SK-N-SH treated with all-trans-retinoic acid at 6 μM for 48 hours (cell line): ENCODE results near the gene HES6.

Source experiments
- CREB5 ChIP-seq: fragments of 250-450 bp; sonication (Bioruptor Pico); IDR thresholded peaks from 2 replicates; pipeline ENCODE4 v1.5.1; 2020; ENCODE audit warnings: low read depth, mild to moderate bottlenecking, moderate library complexity
- CSDC2 ChIP-seq: fragments of 250-450 bp; sonication (Bioruptor Pico); IDR thresholded peaks from 2 replicates; pipeline ENCODE4 v1.5.0; 2020; ENCODE audit warnings: mild to moderate bottlenecking, moderate library complexity
- CSRNP3 ChIP-seq: fragments of 250-450 bp; sonication (Bioruptor Pico); IDR thresholded peaks from 2 replicates; pipeline ENCODE4 v1.5.1; 2021; ENCODE audit warnings: mild to moderate bottlenecking, moderate library complexity
- ESRRG ChIP-seq: fragments of 250-450 bp; sonication (Bioruptor Pico); IDR thresholded peaks from 2 replicates; pipeline ENCODE4 v1.6.1; 2021; ENCODE audit warnings: mild to moderate bottlenecking
- ISL1 ChIP-seq: fragments of 250-450 bp; sonication (Bioruptor Pico); IDR thresholded peaks from 2 replicates; pipeline ENCODE4 v2.1.2; 2022; ENCODE audit warnings: mild to moderate bottlenecking, moderate library complexity
- OSR1 ChIP-seq: fragments of 250-450 bp; sonication (Bioruptor Pico); IDR thresholded peaks from 2 replicates; pipeline ENCODE4 v1.8.0; 2022; ENCODE audit warnings: moderate library complexity, mild to moderate bottlenecking, inconsistent platforms
- PPARA ChIP-seq: fragments of 250-450 bp; sonication (Bioruptor Pico); IDR thresholded peaks from 2 replicates; pipeline ENCODE4 v1.5.0; 2020; ENCODE audit warnings: mild to moderate bottlenecking, borderline replicate concordance
- RARB ChIP-seq: fragments of 250-450 bp; sonication (Bioruptor Pico); IDR thresholded peaks from 2 replicates; pipeline ENCODE4 v1.8.0; 2021; ENCODE audit warnings: mild to moderate bottlenecking, moderate library complexity
- TCF4 ChIP-seq: fragments of 250-450 bp; sonication (Bioruptor Pico); IDR thresholded peaks from 2 replicates; pipeline ENCODE4 v1.8.0; 2021; ENCODE audit warnings: mild to moderate bottlenecking, moderate library complexity, borderline replicate concordance
- ZFP3 ChIP-seq: fragments of 250-450 bp; sonication (Bioruptor Pico); IDR thresholded peaks from 2 replicates; pipeline ENCODE4 v1.5.0; 2020; ENCODE audit warnings: mild to moderate bottlenecking, moderate library complexity
- ZNF565 ChIP-seq: fragments of 450-650 bp; formaldehyde crosslinking; conservative IDR thresholded peaks from 2 replicates; pipeline ENCODE4 v1.5.0; 2020; ENCODE audit warnings: low read depth, mild to moderate bottlenecking, moderate library complexity
- ZNF70 ChIP-seq: fragments of 450-650 bp; formaldehyde crosslinking; IDR thresholded peaks from 2 replicates; pipeline ENCODE4 v1.5.0; 2020; ENCODE audit warnings: mild to moderate bottlenecking, moderate library complexity
- ZNF8 ChIP-seq: fragments of 450-650 bp; formaldehyde crosslinking; IDR thresholded peaks from 2 replicates; pipeline ENCODE4 v1.5.0; 2020; ENCODE audit warnings: mild to moderate bottlenecking, moderate library complexity

GRCh38 chr2:238284802-238285515 is 45.1 kb upstream of the HES6 start:
- TF ChIP-seq OSR1 (CRISPR knock-in tag), result no peak
- no peak for TF ChIP-seq ISL1 (CRISPR knock-in tag)
- TF ChIP-seq TCF4 (CRISPR knock-in tag), result no peak
- TF ChIP-seq CREB5 (CRISPR knock-in tag), result no peak
- TF ChIP-seq CSDC2 (CRISPR knock-in tag), result no peak
- no peak for TF ChIP-seq ZFP3
- no peak for TF ChIP-seq ZNF8 (CRISPR knock-in tag)
- TF ChIP-seq RARB (CRISPR knock-in tag), result no peak
- no peak for TF ChIP-seq CSRNP3 (CRISPR knock-in tag)
- no peak for TF ChIP-seq PPARA (CRISPR knock-in tag)
- no peak for TF ChIP-seq ZNF565 (CRISPR knock-in tag)
- no peak for TF ChIP-seq ESRRG (CRISPR knock-in tag)
- TF ChIP-seq ZNF70, result no peak
